IMR-90 (cell line): Measurements from ENCODE around the gene USH1G. TPM values are rescaled to one million over a fixed set of nuclear protein-coding genes. Genes with fewer than 3 reads are reported as not detected.

Experiments
- ATAC-seq: fragments of 200-7000 bp; cut with Tn5 transposase; 2 replicates; pipeline ENCODE4 v1.9.1; 2020; ENCODE audit warnings: low read depth, mild to moderate bottlenecking, moderate library complexity
- BruUV-seq: library from RNA; stranded (reverse); fragments of 400-500 nt; replicated peaks from 2 replicates; lab custom pipeline; 2021; lab: Mats Ljungman, UMichigan
- CTCF ChIA-PET: fragments of 300-600 bp; formaldehyde crosslinking; extraction: SDS; loops from one replicate; lab custom pipeline; 2021; ENCODE audit warnings: antibody characterized with exemption; lab: Yijun Ruan, JAX
- POLR2A ChIA-PET: fragments of 300-600 bp; sonication (Branson Sonifier 250); formaldehyde crosslinking; loops from one replicate; lab custom pipeline; 2022; ENCODE audit warnings: antibody characterized with exemption; ENCODE audit not compliant: unreplicated experiment; lab: Charles Lee
- DNase-seq: peaks from one replicate; pipeline ENCODE4 v3.0.0; 2013
- H2AFZ ChIP-seq: replicated peaks from 2 replicates; pipeline ENCODE3; 2013; ENCODE audit warnings: low read length, mild to moderate bottlenecking; ENCODE audit not compliant: poor library complexity
- H2AK5ac ChIP-seq: 2 replicates; pipeline ENCODE4 v1.6.1; 2013; ENCODE audit warnings: low read depth, low read length, inconsistent platforms
- H2AK9ac ChIP-seq: replicated peaks from 2 replicates; pipeline ENCODE3; 2013; ENCODE audit warnings: mild to moderate bottlenecking, low read depth, low read length, moderate library complexity; ENCODE audit not compliant: poor library complexity
- H2BK120ac ChIP-seq: 2 replicates; pipeline ENCODE4 v1.6.1; 2013; ENCODE audit warnings: low read depth, low read length, inconsistent platforms
- H2BK15ac ChIP-seq: 3 replicates; pipeline ENCODE4 v1.6.1; 2013; ENCODE audit warnings: low read depth, low read length, inconsistent platforms
- H2BK20ac ChIP-seq: 2 replicates; pipeline ENCODE4 v1.6.1; 2013; ENCODE audit warnings: low read depth, mild to moderate bottlenecking, inconsistent platforms, low read length, moderate library complexity
- H2BK5ac ChIP-seq: 2 replicates; pipeline ENCODE4 v1.6.1; 2013; ENCODE audit warnings: mild to moderate bottlenecking, low read depth, low read length, inconsistent platforms; ENCODE audit not compliant: poor library complexity, severe bottlenecking
- H3K14ac ChIP-seq: replicated peaks from 2 replicates; pipeline ENCODE4 v1.6.1; 2013; ENCODE audit warnings: low read depth, low read length, inconsistent platforms
- H3K18ac ChIP-seq: 2 replicates; pipeline ENCODE4 v1.6.1; 2013; ENCODE audit warnings: low read depth, low read length, control low read depth
- H3K23ac ChIP-seq: 2 replicates; pipeline ENCODE4 v1.6.1; 2013; ENCODE audit warnings: low read depth, low read length, inconsistent platforms
- H3K27ac ChIP-seq: 2 replicates; pipeline ENCODE4 v1.5.1; 2013; ENCODE audit warnings: mild to moderate bottlenecking, control low read depth, low read length; ENCODE audit not compliant: insufficient read depth
- H3K27me3 ChIP-seq: 2 replicates; pipeline ENCODE4 v1.6.1; 2013; ENCODE audit warnings: low read length; ENCODE audit not compliant: control insufficient read depth, insufficient read depth
- H3K36me3 ChIP-seq: 2 replicates; pipeline ENCODE4 v1.6.1; 2013; ENCODE audit warnings: low read length, mixed read lengths; ENCODE audit not compliant: control insufficient read depth, insufficient read depth
- H3K4ac ChIP-seq: 2 replicates; pipeline ENCODE4 v1.6.1; 2013; ENCODE audit warnings: low read depth, low read length, inconsistent platforms
- H3K4me1 ChIP-seq: 2 replicates; pipeline ENCODE4 v1.6.1; 2013; ENCODE audit warnings: low read length, mixed read lengths; ENCODE audit not compliant: control insufficient read depth, insufficient read depth
- H3K4me2 ChIP-seq: 2 replicates; pipeline ENCODE4 v1.6.1; 2013; ENCODE audit warnings: low read depth, mild to moderate bottlenecking, control low read depth, low read length, moderate library complexity
- H3K4me3 ChIP-seq: 2 replicates; pipeline ENCODE4 v1.5.1; 2013; ENCODE audit warnings: low read depth, mild to moderate bottlenecking, control low read depth, low read length, moderate library complexity; ENCODE audit not compliant: insufficient read depth
- H3K56ac ChIP-seq: 2 replicates; pipeline ENCODE4 v1.6.1; 2013; ENCODE audit warnings: low read length, inconsistent platforms; ENCODE audit not compliant: insufficient read depth; ENCODE audit errors: extremely low read depth
- H3K79me1 ChIP-seq, 2 experiments: 2 replicates each; pipeline ENCODE4 v1.6.1; 2013; ENCODE audit warnings: low read length in 2 of 2, inconsistent platforms in 1 of 2, low read depth in 1 of 2
- H3K9ac ChIP-seq: 2 replicates; pipeline ENCODE4 v1.6.1; 2013; ENCODE audit warnings: low read depth, low read length, control low read depth
- H3K9me1 ChIP-seq: 2 replicates; pipeline ENCODE4 v1.6.1; 2013; ENCODE audit warnings: low read length, inconsistent platforms; ENCODE audit not compliant: insufficient read depth
- H3K9me3 ChIP-seq: 2 replicates; pipeline ENCODE4 v1.6.1; 2013; ENCODE audit warnings: low read length; ENCODE audit not compliant: control insufficient read depth, insufficient read depth
- H4K20me1 ChIP-seq: 2 replicates; pipeline ENCODE4 v1.6.1; 2013; ENCODE audit warnings: low read length, inconsistent platforms; ENCODE audit not compliant: insufficient read depth
- H4K5ac ChIP-seq: 2 replicates; pipeline ENCODE4 v1.6.1; 2013; ENCODE audit warnings: mild to moderate bottlenecking, low read depth, low read length, control low read depth
- H4K8ac ChIP-seq, 2 experiments: 2 replicates each; pipeline ENCODE4 v1.6.1; 2013; ENCODE audit warnings: low read depth in 2 of 2, low read length in 2 of 2, control low read depth in 1 of 2, inconsistent platforms in 1 of 2
- H4K91ac ChIP-seq: 2 replicates; pipeline ENCODE4 v1.6.1; 2013; ENCODE audit warnings: low read depth, low read length, inconsistent platforms; ENCODE audit not compliant: insufficient read depth
- CEBPB ChIP-seq: IDR thresholded peaks from 2 replicates; pipeline ENCODE4 v1.6.1; 2012; ENCODE audit warnings: low read depth, low read length, improper control_type of control experiment
- CHD1 ChIP-seq: IDR thresholded peaks from 2 replicates; pipeline ENCODE4 v1.6.1; 2012; ENCODE audit warnings: low read depth, low read length, improper control_type of control experiment
- CTCF ChIP-seq: conservative IDR thresholded peaks from 2 replicates; pipeline ENCODE4 v1.5.1; 2012; ENCODE audit warnings: mild to moderate bottlenecking, low read depth, low read length, improper control_type of control experiment
- ELK1 ChIP-seq: fragments of 150-350 bp; IDR thresholded peaks from 2 replicates; pipeline ENCODE4 v1.6.1; 2016; ENCODE audit warnings: low read depth, mild to moderate bottlenecking, low read length, moderate library complexity, borderline replicate concordance
- FOS ChIP-seq: fragments of 150-350 bp; IDR thresholded peaks from 2 replicates; pipeline ENCODE4 v1.6.1; 2016; ENCODE audit warnings: low read depth, low read length
- MAFK ChIP-seq: IDR thresholded peaks from 2 replicates; pipeline ENCODE4 v1.6.1; 2012; ENCODE audit warnings: low read depth, low read length, improper control_type of control experiment
- MAZ ChIP-seq: IDR thresholded peaks from 2 replicates; pipeline ENCODE4 v1.6.1; 2012; ENCODE audit warnings: low read depth, mild to moderate bottlenecking, low read length, improper control_type of control experiment, moderate library complexity, borderline replicate concordance
- NFE2L2 ChIP-seq: fragments of 150-350 bp; IDR thresholded peaks from 2 replicates; pipeline ENCODE4 v1.6.1; 2016; ENCODE audit warnings: low read depth, mild to moderate bottlenecking, low read length
- POLR2A ChIP-seq: IDR thresholded peaks from 2 replicates; pipeline ENCODE4 v1.6.1; 2012; ENCODE audit warnings: mild to moderate bottlenecking, low read depth, low read length
- RCOR1 ChIP-seq: IDR thresholded peaks from 2 replicates; pipeline ENCODE4 v1.6.1; 2012; ENCODE audit warnings: mild to moderate bottlenecking, low read length, improper control_type of control experiment; ENCODE audit not compliant: insufficient replicate concordance
- RFX5 ChIP-seq: IDR thresholded peaks from 2 replicates; pipeline ENCODE4 v1.8.0; 2012; ENCODE audit warnings: low read depth, mild to moderate bottlenecking, low read length, moderate library complexity
- USF2 ChIP-seq: fragments of 150-350 bp; IDR thresholded peaks from 2 replicates; pipeline ENCODE4 v1.6.1; 2017; ENCODE audit warnings: mild to moderate bottlenecking, antibody characterized with exemption, low read length, low read depth
- WGBS, 2 experiments: methylation state at CpG; one replicate each; pipeline versions ENCODE4 v1.1.5 to v1.1.7; 2013; ENCODE audit warnings: missing lambda C conversion rate in 2 of 2; ENCODE audit not compliant: insufficient read length in 1 of 2; ENCODE audit errors: extremely low coverage in 2 of 2; 5-methylcytosine and 5-hydroxymethylcytosine counted together
- dilution Hi-C: fragments of 300-500 bp; cut with HindIII; formaldehyde crosslinking; loops from one replicate; pipeline ENCODE4 v1.14.3; 2018; ENCODE audit warnings: low sequenced_read_pairs; ENCODE audit not compliant: unreplicated experiment
- in situ Hi-C: fragments of 300-500 bp; cut with MboI; formaldehyde crosslinking; loops from 3 replicates; pipeline ENCODE4 v1.14.3; 2019; ENCODE audit warnings: low sequenced_read_pairs, inconsistent platforms, mixed read lengths
- intact Hi-C: fragments of 100-400 bp; cut with micrococcal nuclease; formaldehyde crosslinking; loops from 2 replicates; pipeline ENCODE4 v1.10.0; 2022
- polyA plus RNA-seq, 3 experiments: library from polyadenylated mRNA; depleted of rRNA; stranded (reverse); fragments of >200 nt; gene quantifications; 2 replicates each; pipeline ENCODE4 v1.2.3, GENCODE V29; 2012; ENCODE audit warnings: low replicate concordance in 1 of 3
- total RNA-seq: library from RNA; depleted of rRNA; stranded (reverse); fragments of >200 nt; gene quantifications from 2 replicates; pipeline ENCODE4 v1.2.3, GENCODE V29; 2012

USH1G gene
- total and polyA plus RNA-seq, 2 of the 4 experiments (the other 2 are of a cell fraction), result not detected

GRCh38 chr17:74898376-74898946, 24.6 kb downstream of the USH1G start:
- no peak overlapping the region for H4K5ac ChIP-seq
- no peak for TF ChIP-seq ELK1
- TF ChIP-seq NFE2L2, result no peak
- no peak for TF ChIP-seq CHD1
- TF ChIP-seq FOS, result no peak
- TF ChIP-seq RFX5, result no peak
- no peak for TF ChIP-seq USF2
- no peak for TF ChIP-seq CTCF
- no peak for TF ChIP-seq MAZ
- no peak for TF ChIP-seq MAFK
- TF ChIP-seq CEBPB, result no peak
- no peak for TF ChIP-seq RCOR1
- no peak for TF ChIP-seq POLR2A
- no peaks in the 10 kb centered on the region for H3K9me1 ChIP-seq
- H4K8ac ChIP-seq, result no peak overlapping the region
- H3K4me1 ChIP-seq, result no peaks in the 10 kb centered on the region
- no peak overlapping the region for H3K27ac ChIP-seq
- H2AK5ac ChIP-seq, result no peak overlapping the region
- BruUV-seq, result no TSS peak
- H3K4me3 ChIP-seq, result no peak overlapping the region
- no peaks in the 10 kb centered on the region for H4K20me1 ChIP-seq
- no peak overlapping the region for H2BK20ac ChIP-seq
- H3K27me3 ChIP-seq, result peaks cover 59% of the 10 kb centered on the region
- H3K56ac ChIP-seq, result no peak overlapping the region
- no peak overlapping the region for H3K9ac ChIP-seq
- no peak overlapping the region for H2AFZ ChIP-seq
- no peak overlapping the region for H2BK5ac ChIP-seq
- H2BK15ac ChIP-seq, result no peak overlapping the region
- ATAC-seq, result no peak
- H3K18ac ChIP-seq, result no peak overlapping the region
- 69% methylated on average over 3 of the region's 11 CpGs; no CpG with 5 or more reads in 1 of the 2 experiments for WGBS, 2 experiments
- no peak overlapping the region for H3K14ac ChIP-seq
- H2AK9ac ChIP-seq, result no peak overlapping the region
- no peak overlapping the region for H3K4ac ChIP-seq
- no peak overlapping the region for H4K91ac ChIP-seq
- H3K36me3 ChIP-seq, result no peaks in the 10 kb centered on the region
- H3K4me2 ChIP-seq, result no peak overlapping the region
- ChIA-PET CTCF (no interaction called here), POLR2A (no interaction called here)
- no peaks in the 10 kb centered on the region for H3K79me1 ChIP-seq
- in situ Hi-C loops (no loop called here), dilution Hi-C loops (no loop called here), intact Hi-C loops (no loop called here)
- no peak overlapping the region for H3K23ac ChIP-seq
- no peak for DNase-seq
- H3K9me3 ChIP-seq, result no peaks in the 10 kb centered on the region
- H2BK120ac ChIP-seq, result no peak overlapping the region
